GM12874 (cell line): Measurements from ENCODE around the gene TMEM144.

ENCODE experiments used
- TF ChIP-seq, protein P1 (sequence below): IDR thresholded peaks from 2 replicates; pipeline ENCODE4 v1.5.1; 2011; ENCODE audit warnings: low read depth, mild to moderate bottlenecking, control low read depth, low read length, moderate library complexity; ENCODE audit not compliant: insufficient read depth

The TMEM144 gene

DNA sequence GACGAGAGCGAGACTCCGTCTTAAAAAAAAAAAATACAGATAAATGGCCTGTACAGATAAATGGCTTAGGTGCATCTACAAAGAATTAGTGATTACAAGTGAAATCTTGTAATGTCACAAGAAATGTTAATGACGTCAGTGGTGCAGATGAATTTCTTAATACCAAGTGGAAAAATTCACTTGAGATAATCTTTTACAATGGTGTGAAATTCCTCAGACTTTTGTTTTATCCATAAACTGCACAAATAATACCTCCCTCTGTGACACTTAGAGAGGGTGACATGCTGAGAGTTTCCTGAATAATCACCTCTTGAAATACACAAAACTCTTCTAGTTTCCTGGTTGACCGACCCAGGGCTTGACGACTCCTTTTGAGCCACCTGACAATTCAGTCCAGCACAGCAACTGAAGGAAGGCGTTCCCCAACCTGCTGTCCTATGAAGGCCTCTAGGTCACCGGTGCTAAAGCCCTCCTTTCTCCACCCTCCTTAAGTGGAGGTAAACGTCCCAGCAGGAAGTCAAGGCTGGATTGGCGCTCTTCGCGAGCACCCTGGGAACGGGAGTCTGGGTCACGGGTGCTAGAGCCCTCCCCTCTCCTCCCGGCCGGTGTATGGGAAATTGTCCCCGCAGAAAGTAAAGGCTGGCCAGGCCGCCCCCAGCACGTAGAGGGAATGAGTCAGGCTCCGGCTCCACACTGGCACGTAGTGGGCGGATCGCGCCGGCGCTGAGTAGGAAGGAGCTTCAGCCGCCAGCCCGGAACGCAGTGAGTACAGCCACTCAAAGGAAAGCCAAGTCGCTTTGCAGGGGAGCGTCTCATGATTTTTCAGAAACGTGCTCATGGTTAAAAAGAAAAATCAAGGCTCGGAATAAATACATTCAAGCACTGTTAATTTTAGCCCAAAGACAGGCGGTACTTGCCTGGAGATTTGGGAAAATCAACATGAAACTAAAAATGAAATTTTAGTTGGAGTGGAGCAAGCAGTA is at the start of gene TMEM144:
Gene TMEM144 (plus strand): TSS at position 662 of the 983 bp plus-strand sequence. CDS start 2,182 bp downstream, outside the sequence.
- TF ChIP-seq, protein P1, sequence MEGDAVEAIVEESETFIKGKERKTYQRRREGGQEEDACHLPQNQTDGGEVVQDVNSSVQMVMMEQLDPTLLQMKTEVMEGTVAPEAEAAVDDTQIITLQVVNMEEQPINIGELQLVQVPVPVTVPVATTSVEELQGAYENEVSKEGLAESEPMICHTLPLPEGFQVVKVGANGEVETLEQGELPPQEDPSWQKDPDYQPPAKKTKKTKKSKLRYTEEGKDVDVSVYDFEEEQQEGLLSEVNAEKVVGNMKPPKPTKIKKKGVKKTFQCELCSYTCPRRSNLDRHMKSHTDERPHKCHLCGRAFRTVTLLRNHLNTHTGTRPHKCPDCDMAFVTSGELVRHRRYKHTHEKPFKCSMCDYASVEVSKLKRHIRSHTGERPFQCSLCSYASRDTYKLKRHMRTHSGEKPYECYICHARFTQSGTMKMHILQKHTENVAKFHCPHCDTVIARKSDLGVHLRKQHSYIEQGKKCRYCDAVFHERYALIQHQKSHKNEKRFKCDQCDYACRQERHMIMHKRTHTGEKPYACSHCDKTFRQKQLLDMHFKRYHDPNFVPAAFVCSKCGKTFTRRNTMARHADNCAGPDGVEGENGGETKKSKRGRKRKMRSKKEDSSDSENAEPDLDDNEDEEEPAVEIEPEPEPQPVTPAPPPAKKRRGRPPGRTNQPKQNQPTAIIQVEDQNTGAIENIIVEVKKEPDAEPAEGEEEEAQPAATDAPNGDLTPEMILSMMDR, result no peak

DNA sequence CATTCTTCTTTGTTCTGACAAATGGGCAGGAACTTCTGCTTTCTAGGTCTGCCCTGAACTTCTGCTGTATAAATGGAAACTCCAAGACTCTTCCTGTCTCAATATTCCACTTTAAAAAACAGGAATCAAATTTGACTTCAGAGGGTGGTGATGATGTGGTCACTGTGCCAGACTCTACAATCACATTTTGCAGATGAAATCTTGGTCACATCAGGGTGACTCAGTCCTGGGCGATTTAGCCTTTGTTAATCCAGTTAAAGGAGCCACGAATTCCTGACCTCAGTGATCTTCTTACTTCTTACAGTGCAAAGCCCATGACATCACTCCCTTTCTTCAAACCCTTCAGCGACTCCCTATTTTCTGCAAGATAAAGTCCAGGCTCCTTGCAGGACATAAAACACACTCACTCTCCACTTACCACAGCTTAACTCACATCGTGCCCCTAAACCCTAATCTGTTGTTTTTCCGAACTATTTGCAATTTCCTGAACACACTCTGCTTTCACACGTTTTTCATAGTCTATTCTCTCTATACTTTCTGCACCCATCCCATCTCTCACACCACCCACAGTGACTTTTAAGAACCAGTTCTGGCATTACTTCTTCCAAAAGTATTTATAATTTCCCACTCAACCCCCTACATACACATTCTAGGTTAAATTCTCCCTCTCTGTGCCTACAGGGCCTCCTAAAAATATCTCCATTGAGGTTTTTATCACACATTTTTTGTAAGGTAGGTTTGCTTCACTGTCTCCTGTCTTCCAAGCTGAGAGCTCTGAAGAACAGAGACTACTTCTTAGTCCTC is 48.5 kb upstream of the TMEM144 start:
- TF ChIP-seq, protein P1, result no peak

DNA sequence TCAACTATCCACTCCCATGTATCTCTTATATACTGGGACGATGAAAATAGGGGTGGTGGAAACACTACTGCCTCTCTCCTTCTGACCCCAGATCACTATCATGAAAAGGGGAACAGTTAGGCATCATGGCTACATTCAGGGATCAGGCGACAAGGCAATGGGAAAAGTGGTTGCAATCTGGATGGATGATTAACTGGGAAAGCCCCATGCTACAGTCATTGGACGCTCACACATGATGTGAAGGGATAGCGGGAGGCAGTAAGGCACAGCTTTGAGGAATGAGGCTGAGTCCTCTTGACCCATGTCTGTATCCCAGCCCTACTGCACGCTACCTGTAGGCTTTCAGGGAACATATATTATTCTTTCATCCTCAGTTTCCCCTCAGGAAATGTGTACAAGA is 47.7 kb upstream of the TMEM144 start:
- TF ChIP-seq, protein P1, result no peak

DNA sequence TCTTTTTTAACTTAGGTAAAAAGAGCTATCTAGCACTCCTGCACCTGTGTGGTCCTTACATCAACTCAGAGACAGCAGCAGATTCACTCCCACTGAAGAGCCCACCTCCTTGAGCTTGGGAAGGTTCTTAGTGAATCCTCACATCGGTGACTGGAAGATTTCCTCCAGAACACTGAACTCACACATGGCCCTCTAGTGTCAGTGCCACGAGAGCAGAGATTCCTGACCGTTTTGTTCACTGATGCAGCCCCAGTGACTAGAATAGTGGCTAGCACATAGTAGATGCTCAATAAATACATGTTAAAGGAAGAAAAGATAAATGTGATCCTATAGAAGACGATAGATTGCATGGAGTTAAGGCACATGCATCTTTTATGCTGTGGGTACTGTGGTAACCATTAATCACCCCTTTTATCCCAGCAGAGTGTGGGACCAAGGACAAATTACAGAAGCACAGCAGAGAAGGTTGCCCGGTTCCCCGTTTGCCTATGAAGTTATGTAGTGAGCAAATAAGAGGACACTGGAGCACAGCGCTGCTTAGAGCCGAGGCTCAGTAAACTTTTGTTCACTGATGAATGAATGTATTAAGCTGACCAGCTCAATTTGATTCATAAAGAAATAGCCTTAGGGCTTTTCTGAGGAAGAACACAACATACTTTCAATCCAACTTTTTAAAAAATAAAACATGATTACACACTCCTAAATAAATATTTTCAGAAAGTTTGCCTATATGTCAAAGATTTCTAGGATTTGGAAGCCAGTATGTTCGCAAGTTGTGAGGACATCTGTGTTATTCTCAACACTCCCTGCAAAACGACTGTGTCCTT is 46.1 kb upstream of the TMEM144 start:
- TF ChIP-seq, protein P1, result no peak

DNA sequence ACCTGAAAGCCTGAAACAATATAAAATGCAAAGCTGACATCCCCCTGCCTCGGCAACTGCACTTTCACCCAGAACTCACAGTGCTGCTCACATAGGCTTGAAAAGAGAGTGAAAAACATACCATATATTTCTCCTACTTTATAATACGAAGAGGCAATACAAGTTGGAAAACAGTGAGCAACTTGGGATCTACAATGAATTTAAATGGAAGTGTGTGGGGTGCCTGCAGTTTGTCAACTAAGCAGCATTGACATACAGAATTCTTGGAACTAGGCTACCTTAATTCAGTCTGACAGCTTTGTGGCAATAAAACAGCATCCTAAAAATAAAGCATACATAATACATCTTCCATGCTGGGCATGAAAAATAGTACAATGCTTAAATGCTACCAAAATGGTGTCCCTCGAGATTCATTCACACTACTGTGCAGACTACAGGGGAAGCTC is 45.5 kb upstream of the TMEM144 start:
- TF ChIP-seq, protein P1, result no peak

DNA sequence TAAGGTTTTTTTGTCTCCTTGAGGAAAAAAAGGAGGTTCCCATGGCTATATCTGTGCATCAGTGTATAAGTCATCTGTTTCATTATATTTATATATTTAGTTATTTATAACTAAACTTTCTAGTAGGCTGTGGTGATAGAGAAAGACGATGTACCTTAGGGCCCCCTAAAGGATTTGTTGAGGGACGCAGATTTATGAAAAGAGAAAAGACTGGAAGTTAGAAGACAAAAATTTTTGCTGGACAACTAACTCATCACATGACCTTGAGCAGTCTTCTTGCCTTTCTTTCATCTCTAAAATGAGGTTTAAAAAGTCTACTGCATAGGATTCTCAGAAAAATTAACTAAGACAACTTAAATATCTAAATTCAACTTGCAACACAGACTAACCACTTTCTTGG is 43.6 kb upstream of the TMEM144 start:
- TF ChIP-seq, protein P1, result no peak
